Measurements from ENCODE around the gene TMEM38A.

DNA sequence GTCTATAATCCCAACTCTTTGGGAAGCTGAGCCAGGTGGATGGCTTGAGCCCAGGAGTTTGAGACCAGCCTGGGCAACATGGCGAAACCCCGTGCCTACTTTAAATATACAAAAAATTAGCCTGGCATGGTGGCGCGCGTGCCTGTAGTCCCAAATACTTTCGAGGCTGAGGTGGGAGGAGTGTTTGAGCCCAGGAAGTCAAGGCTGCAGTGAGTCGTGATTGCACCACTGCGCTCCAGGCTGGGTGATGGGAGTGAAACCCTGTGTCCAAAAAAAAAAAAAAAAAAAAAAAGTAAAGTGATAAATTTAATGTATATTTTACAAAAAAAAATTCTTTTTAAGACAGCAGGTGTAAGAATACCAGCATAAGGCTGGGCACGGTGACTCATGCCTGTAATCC is 17.6 kb downstream of the TMEM38A start:
- TF ChIP-seq, protein P1, sequence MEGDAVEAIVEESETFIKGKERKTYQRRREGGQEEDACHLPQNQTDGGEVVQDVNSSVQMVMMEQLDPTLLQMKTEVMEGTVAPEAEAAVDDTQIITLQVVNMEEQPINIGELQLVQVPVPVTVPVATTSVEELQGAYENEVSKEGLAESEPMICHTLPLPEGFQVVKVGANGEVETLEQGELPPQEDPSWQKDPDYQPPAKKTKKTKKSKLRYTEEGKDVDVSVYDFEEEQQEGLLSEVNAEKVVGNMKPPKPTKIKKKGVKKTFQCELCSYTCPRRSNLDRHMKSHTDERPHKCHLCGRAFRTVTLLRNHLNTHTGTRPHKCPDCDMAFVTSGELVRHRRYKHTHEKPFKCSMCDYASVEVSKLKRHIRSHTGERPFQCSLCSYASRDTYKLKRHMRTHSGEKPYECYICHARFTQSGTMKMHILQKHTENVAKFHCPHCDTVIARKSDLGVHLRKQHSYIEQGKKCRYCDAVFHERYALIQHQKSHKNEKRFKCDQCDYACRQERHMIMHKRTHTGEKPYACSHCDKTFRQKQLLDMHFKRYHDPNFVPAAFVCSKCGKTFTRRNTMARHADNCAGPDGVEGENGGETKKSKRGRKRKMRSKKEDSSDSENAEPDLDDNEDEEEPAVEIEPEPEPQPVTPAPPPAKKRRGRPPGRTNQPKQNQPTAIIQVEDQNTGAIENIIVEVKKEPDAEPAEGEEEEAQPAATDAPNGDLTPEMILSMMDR (IDR thresholded peaks at IDR 0.05; ENCODE audit: insufficient read depth, low read depth, low read length), result no peak
- TF ChIP-seq EZH2 (IDR thresholded peaks at IDR 0.05; ENCODE audit: insufficient read depth, low read length), result no peak
